K562 (cell line): ENCODE results near the gene NTM. TPM values are rescaled to one million over a fixed set of nuclear protein-coding genes. Genes with fewer than 3 reads are reported as not detected.

Experiments
- ATAC-seq: fragments of 200-7000 bp; cut with Tn5 transposase; 3 replicates; pipeline ENCODE4 v1.9.1; 2020; ENCODE audit warnings: moderate library complexity
- BruUV-seq: library from RNA; stranded (reverse); fragments of 400-500 nt; replicated peaks from 2 replicates; lab custom pipeline; 2021; lab: Mats Ljungman, UMichigan
- CTCF ChIA-PET: fragments of 300-600 bp; formaldehyde crosslinking; extraction: SDS; loops from one replicate; lab custom pipeline; 2021; ENCODE audit warnings: low intra/inter-chr PET ratio; lab: Yijun Ruan, JAX
- POLR2A ChIA-PET: fragments of 300-600, 350-650 bp; sonication (Branson Sonifier 250); formaldehyde crosslinking; extraction: SDS; loops from one replicate; lab custom pipeline; 2021; ENCODE audit warnings: antibody characterized with exemption, inconsistent platforms; lab: Yijun Ruan, JAX
- DNase-seq, 4 experiments: peaks; one replicate each; pipeline versions ENCODE4 v3.0.0 to v3.0.0-alpha.2; 2011 to 2018; ENCODE audit warnings: low spot score in 3 of 4, mixed read lengths in 3 of 4; ENCODE audit errors: extremely low read depth in 1 of 4
- FAIRE-seq: peaks from 2 replicates; lab custom pipeline; 2011; peaks lifted over from hg19 to GRCh38; lab: Jason Lieb, UNC
- H2AFZ ChIP-seq: 2 replicates; pipeline ENCODE4 v1.6.0; 2011; ENCODE audit warnings: low read depth, low read length, control low read depth, inconsistent platforms
- H3K27ac ChIP-seq: fragments of 200-600 bp; 3 replicates; pipeline ENCODE4 v1.8.0; 2011; ENCODE audit warnings: low read depth, mild to moderate bottlenecking, control low read depth, inconsistent platforms, low read length, moderate library complexity, mixed read lengths; ENCODE audit errors: extremely low read depth
- H3K27me3 ChIP-seq, 2 experiments: fragments of 300-600 bp in 1 of 2; 2 replicates in 1 of 2; 3 replicates in 1 of 2; pipeline versions ENCODE4 v1.6.0 to v1.8.0; 2011; ENCODE audit warnings: inconsistent platforms in 2 of 2, low read length in 2 of 2, mild to moderate bottlenecking in 1 of 2, mixed read lengths in 1 of 2, moderate library complexity in 1 of 2; ENCODE audit not compliant: control insufficient read depth in 2 of 2, insufficient read depth in 2 of 2
- H3K36me3 ChIP-seq: fragments of 300-600 bp; 3 replicates; pipeline ENCODE4 v1.8.0; 2011; ENCODE audit warnings: mild to moderate bottlenecking, low read length, inconsistent platforms; ENCODE audit not compliant: control insufficient read depth, insufficient read depth
- H3K4me1 ChIP-seq, 2 experiments: fragments of 200-600 bp in 1 of 2; replicated peaks in 1 of 2; 2 replicates in 1 of 2; 3 replicates in 1 of 2; pipeline versions ENCODE4 v1.5.1 to v1.8.0; 2011; ENCODE audit warnings: inconsistent platforms in 2 of 2, low read length in 2 of 2, mild to moderate bottlenecking in 1 of 2, mixed read lengths in 1 of 2, moderate library complexity in 1 of 2; ENCODE audit not compliant: control insufficient read depth in 2 of 2, insufficient read depth in 2 of 2
- H3K4me2 ChIP-seq: 2 replicates; pipeline ENCODE4 v1.6.1; 2011; ENCODE audit warnings: low read length, control low read depth, inconsistent platforms, mixed read lengths; ENCODE audit not compliant: insufficient read depth
- H3K4me3 ChIP-seq: fragments of 200-600 bp; sonication (generic), shearing (Covaris generic); 2 replicates; pipeline ENCODE4 v1.5.1; 2016; ENCODE audit warnings: control low read depth, inconsistent platforms
- H3K79me2 ChIP-seq: fragments of 200-600 bp; 3 replicates; pipeline ENCODE4 v1.8.0; 2011; ENCODE audit warnings: low read length, inconsistent platforms; ENCODE audit not compliant: control insufficient read depth, insufficient read depth
- H3K9ac ChIP-seq, 2 experiments: 2 replicates each; pipeline versions ENCODE4 v1.6.0 to v1.6.1; 2011; ENCODE audit warnings: low read depth in 2 of 2, low read length in 2 of 2, control low read depth in 1 of 2, inconsistent platforms in 1 of 2, mild to moderate bottlenecking in 1 of 2, mixed read lengths in 1 of 2; ENCODE audit not compliant: insufficient read depth in 1 of 2
- H3K9me1 ChIP-seq: one replicate; pipeline ENCODE4 v1.6.0; 2011; ENCODE audit warnings: inconsistent platforms, mild to moderate bottlenecking, low read length, moderate library complexity; ENCODE audit not compliant: control insufficient read depth, insufficient read depth
- H3K9me3 ChIP-seq: replicated peaks from 2 replicates; pipeline ENCODE4 v1.5.1; 2011; ENCODE audit warnings: low read depth, low read length, inconsistent platforms; ENCODE audit not compliant: control insufficient read depth, insufficient read depth
- H4K20me1 ChIP-seq: replicated peaks from 2 replicates; pipeline ENCODE4 v1.6.1; 2011; ENCODE audit warnings: low read length, inconsistent platforms, mixed read lengths; ENCODE audit not compliant: control insufficient read depth, insufficient read depth
- E2F4 ChIP-seq: sonication (generic); formaldehyde crosslinking; IDR thresholded peaks from 2 replicates; pipeline ENCODE4 v1.8.0; 2022; ENCODE audit warnings: mild to moderate bottlenecking, low read depth, missing genetic modification reagents
- ELK3 ChIP-seq: fragments of 450-650 bp; formaldehyde crosslinking; IDR thresholded peaks from 2 replicates; pipeline ENCODE4 v1.4.0; 2020; ENCODE audit warnings: mild to moderate bottlenecking
- WGBS: fragments of 100-300 bp; shearing (Covaris generic); methylation state at CpG from one replicate; pipeline ENCODE4 v1.1.6; 2016; ENCODE audit warnings: low coverage, mixed read lengths; ENCODE audit not compliant: insufficient coverage; ENCODE audit errors: missing lambda C conversion rate; 5-methylcytosine and 5-hydroxymethylcytosine counted together
- in situ Hi-C: fragments of 300-500 bp; cut with MboI; formaldehyde crosslinking; loops from 4 replicates; pipeline ENCODE4 v1.15.0; 2018; ENCODE audit warnings: inconsistent platforms, mixed read lengths
- intact Hi-C: fragments of 100-400 bp; cut with micrococcal nuclease; formaldehyde crosslinking; loops from 2 replicates; pipeline ENCODE4 v1.14.2; 2022
- polyA plus RNA-seq, 8 experiments: library from polyadenylated mRNA; depleted of rRNA in 4 of 8; stranded (reverse) in 5 of 8; unstranded in 3 of 8; fragments of >200 nt; fragmentation: Nextera tagmentation in 2 of 8; fragmentation: Illumina TruSeq in 1 of 8; extraction: Ambion mirVana in 2 of 8; extraction: Trizol in 1 of 8; gene quantifications; 2 replicates each; pipeline versions ENCODE4 v1.2.1 to v1.2.3, GENCODE V29; 2011 to 2014; ENCODE audit warnings: inconsistent platforms in 1 of 8, missing spikeins in 1 of 8
- total RNA-seq, 7 experiments: library from RNA; depleted of rRNA in 6 of 7; stranded (reverse); fragments of >200 nt in 6 of 7; fragmentation: Illumina TruSeq in 2 of 7; extraction: Trizol in 2 of 7; gene quantifications; 2 replicates each; pipeline versions ENCODE4 v1.2.1 to v1.2.3, GENCODE V29; 2011 to 2021; ENCODE audit warnings: low replicate concordance in 1 of 7

Gene NTM
- total and polyA plus RNA-seq, 9 of the 15 experiments (the other 6 are each of a cell fraction or from before 2014, with no cell fraction given), result not detected

GRCh38 chr11:131486100-131486499 lies 115.7 kb downstream of the NTM start:
- Histone ChIP-seq H3K9me1 (no peaks in the 10 kb centered on the region), H3K79me2 (no peaks in the 10 kb centered on the region), H4K20me1 (no peaks in the 10 kb centered on the region; the same call in 1 of the 2 replicates), H3K27ac (no peak overlapping the region), H3K4me3 (no peak overlapping the region), H2AFZ (no peak overlapping the region), H3K4me2 (no peak overlapping the region), H3K9me3 (no peaks in the 10 kb centered on the region), H3K36me3 (no peaks in the 10 kb centered on the region), H3K9ac (no peak overlapping the region), H3K27me3 (no peaks in the 10 kb centered on the region; a peak in 1 of 5 replicates), H3K4me1 (no peaks in the 10 kb centered on the region)
- no TSS peak for BruUV-seq
- intact Hi-C loops, result no loop called here
- 0% methylated on average over 3 of the region's 3 CpGs for WGBS
- ChIA-PET POLR2A (no interaction called here), CTCF (no interaction called here)
- in situ Hi-C loops, result no loop called here
- no peak for FAIRE-seq
- no peak for ATAC-seq
- no peak for DNase-seq
- TF ChIP-seq E2F4 (CRISPR knock-in tag) (no peak), ELK3 (CRISPR knock-in tag) (no peak)
